NOMO-1 treated with DMSO at 0.1 percent for 48 hours (cell line): ENCODE data around the gene DCLK1.

Source experiments
- DNase-seq: peaks from one replicate; lab custom pipeline; 2025; ENCODE audit not compliant: unreplicated experiment; lab: John Stamatoyannopoulos, UW

The DCLK1 gene

DNA sequence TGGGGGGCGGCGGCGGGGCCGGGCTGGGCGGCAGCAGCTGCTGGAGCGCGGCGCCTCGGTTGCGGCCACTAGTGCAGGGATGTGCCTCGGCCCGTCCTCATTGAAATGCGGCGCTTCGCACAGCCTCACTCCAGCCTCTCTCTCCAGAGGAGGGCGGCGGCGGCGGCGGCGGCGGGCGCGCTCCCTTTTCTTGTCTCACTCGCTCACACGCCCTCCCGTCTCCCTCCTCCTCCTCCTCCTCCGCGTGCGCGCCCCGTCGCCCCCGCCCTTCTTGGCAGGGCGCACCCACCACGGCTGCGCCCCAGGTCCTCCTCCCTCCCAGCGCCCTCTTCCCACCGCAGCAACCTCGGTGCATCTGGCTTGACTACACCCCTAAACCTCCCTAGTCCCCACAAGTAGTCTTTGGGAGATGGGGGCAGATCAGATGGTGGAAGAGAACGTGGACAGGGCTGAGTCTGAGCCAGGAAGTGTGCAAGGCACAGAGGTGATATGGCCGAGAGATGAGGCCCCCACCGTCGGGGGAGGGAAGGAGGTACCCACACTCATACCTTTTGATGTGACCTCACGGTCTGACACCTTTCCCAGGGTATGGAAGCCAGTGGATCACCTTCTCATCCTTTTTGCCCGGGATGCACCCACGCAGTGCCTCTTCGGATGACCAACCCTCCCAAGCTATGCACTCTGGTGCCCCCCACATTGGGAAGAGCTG is at the start of gene DCLK1:
Gene DCLK1, minus strand, starts transcription at position 161 of the 709 bp plus-strand sequence.
- DNase-seq = no peak

- DNase-seq = no peak
These were observed 44.4 kb upstream of the DCLK1 start for GRCh38 chr13:36175621-36176020.

- DNase-seq = no peak
These were observed 43.7 kb upstream of the DCLK1 start for GRCh38 chr13:36174923-36175322.

GRCh38 chr13:36173571-36174322 is 42.6 kb upstream of the DCLK1 start:
- DNase-seq = no peak

DNA sequence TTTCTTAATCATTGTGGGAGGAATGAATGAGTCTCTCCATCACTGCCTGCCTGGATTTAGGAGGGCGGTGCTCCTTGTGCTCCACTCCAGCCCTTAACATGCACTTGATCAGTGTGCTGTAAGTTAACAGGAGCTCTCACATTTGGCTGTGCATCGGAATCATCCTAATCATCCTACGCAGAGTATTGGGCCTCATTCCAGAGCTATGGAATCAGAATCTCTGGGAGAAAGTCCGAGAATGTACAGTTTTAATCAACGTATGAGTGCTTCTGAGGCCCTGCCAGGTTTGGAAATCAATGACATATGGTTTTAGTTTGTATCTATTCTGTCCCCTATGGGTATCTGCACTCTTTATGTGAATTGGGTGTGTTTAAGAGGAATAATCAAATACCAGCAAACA is 34.9 kb upstream of the DCLK1 start:
- DNase-seq = no peak

DNA sequence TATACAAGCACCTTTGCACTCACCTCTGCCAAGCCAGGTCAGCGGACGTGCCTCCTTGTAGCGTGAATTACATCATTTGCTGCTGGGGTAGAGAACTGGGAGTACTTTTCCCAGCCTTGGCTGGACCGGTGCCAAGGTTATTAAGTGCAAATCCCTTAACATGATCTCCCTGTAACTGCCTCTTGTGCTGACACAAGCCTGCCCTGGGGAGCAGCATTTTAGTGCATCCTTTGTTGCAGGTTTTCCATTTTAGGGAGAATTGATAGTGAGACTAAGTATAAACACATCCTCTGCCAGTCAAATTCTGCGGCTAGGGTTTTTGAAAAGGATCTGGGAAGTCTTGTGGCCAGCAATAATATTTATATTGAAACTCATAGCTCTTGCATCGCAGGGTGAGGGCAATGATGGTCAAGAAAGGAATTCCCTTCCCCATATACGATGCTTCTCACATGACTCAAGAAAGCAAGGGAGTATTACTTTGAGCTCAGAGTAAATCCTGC is 32.7 kb upstream of the DCLK1 start:
- no peak for DNase-seq

- no peak for DNase-seq
These were observed 32.1 kb upstream of the DCLK1 start for GRCh38 chr13:36163286-36163685.

- no peak for DNase-seq
These were observed 29.1 kb upstream of the DCLK1 start for GRCh38 chr13:36160297-36160696.

- no peak for DNase-seq
These were observed 27.4 kb upstream of the DCLK1 start for GRCh38 chr13:36158611-36159010.

GRCh38 chr13:36157480-36157879 is 26.3 kb upstream of the DCLK1 start:
- DNase-seq = no peak

GRCh38 chr13:36154567-36155291 is 23.5 kb upstream of the DCLK1 start:
- DNase-seq = no peak

DNA sequence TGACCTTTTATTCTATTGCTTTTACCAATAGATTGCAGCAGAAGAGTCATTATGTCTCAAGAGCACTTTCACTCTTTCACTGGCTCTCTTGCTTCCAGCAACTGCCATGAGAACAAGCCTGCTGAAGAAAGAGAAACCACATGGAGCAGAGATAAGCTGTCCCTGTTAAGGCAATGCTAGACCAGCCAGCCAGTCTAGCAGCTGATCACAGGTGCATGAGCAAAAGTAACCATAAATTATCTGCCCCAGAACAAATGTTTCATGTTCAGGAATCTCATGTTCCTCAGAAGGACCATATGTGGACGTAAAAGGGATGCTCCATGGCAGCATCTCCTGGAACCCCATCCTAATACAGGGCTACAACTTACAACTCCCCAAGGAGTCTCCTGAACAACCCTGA is 20.4 kb upstream of the DCLK1 start:
- no peak for DNase-seq

GRCh38 chr13:36148446-36148845 is 17.3 kb upstream of the DCLK1 start:
- DNase-seq = no peak

DNA sequence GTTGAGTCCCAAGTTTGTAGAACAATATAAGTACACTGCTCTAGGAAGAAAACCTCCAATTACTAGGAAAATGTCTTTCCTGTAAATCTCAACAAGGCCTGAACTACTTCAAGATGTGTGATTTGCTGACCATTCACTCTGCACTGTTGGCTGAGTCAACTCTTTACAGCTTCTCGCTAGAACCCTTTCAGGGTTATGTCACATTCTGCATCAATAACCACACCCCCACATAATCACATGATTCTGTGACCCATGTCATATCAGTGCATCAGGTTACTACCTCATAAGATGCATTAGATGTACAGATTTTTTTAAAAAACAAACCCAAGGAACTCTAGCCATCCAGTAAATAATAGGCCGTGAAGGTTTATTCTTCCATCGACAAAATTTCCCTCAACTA is 16.1 kb upstream of the DCLK1 start:
- no peak for DNase-seq

DNA sequence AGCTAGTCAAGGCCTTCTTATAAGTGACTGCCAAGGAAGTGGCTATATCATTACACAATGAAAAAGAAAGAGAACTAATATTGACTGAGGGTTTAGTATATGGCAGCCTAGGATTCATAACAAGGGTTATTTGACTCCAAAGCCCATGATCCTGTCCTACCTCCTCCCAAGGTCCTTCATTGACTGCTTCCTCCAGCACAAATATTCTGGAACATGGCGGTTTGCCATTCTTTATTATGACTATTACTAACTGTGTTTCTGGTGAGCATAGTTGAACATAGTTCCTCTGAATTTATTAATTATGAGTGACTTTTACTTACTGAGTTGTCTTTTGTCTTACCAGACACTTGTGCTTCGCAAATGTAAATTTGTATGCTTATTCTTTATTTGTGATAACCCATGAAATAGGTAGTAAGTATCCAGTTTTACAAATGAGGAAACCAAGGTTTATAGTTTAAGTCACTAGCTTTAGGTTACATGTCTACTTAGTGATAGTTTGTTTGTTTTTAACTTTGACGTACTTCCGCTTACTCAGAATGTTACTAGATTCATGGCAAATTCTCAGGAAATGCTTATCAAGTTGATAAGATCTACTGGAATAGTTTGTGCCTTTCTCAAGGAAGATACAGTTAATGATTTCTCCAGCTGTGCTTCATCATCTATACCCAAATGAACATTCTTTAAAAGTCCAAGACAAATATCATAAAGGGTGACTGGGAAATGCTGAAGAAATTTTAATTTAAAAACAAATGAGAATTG is 15.5 kb upstream of the DCLK1 start:
- DNase-seq = no peak

- DNase-seq = no peak
These were observed 12.6 kb upstream of the DCLK1 start for GRCh38 chr13:36143738-36144137.

DNA sequence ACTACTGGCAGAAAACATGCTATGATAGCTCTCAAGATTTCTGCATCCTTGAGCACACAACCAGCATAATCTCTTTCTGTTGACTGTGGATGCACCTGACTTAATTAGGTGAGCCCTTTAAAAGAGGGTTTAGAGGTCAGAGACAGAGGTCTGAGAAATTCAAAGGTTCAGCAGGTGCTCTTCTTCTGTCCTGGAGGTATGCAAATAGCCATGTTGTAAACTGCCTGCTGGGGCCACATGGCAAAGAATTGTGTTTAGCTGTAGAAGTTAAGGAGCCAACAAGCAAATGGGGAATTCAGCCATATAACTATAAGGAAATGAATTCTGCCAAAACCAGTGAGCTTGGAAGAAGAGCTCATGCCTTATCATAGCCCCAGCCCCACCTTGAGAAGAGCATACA is 11.6 kb upstream of the DCLK1 start:
- no peak for DNase-seq

GRCh38 chr13:36135876-36136275 is 4.7 kb upstream of the DCLK1 start:
- no peak for DNase-seq

DNA sequence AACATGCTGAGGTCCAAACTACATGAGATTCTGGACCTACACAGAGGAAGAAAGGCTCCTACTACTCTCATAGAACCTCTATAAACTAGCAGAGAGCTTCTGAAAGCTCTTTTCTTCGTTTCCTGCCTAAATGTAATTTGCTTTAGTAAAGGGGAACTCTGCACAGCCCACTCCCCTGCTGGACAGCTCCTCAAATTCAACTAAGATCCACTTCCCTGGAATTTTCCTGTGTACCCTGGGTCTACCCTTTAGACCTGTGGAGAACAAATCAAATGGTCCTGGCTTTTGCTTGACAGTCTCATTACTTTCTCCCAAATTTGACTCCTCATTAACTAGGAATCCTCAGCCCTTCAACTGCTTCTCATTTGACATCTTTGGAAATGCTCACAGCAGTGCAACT is 3.5 kb upstream of the DCLK1 start:
- no peak for DNase-seq

GRCh38 chr13:36133950-36134626 is 2.9 kb upstream of the DCLK1 start:
- no peak for DNase-seq

GRCh38 chr13:36132376-36132775 is 1.2 kb upstream of the DCLK1 start:
- DNase-seq = no peak
